Hepatocyte (in vitro differentiated cells): Measurements from ENCODE around the gene RPS3A. TPM values are rescaled to one million over a fixed set of nuclear protein-coding genes. Genes with fewer than 3 reads are reported as not detected.
"Not testable (repeated sequence)": the region's sequence is repeated elsewhere in the genome, so short reads cannot be mapped to it uniquely, and the experiment has no call there.

ENCODE experiments used
- DNase-seq: peaks from one replicate; pipeline ENCODE4 v3.0.0-alpha.2; 2016; ENCODE audit warnings: low spot score
- H2AFZ ChIP-seq: fragments of 200-600 bp; sonication (generic); 2 replicates; pipeline ENCODE4 v1.6.0; 2016; ENCODE audit warnings: antibody characterized with exemption, mild to moderate bottlenecking
- H3K27ac ChIP-seq: fragments of 200-600 bp; sonication (generic); 2 replicates; pipeline ENCODE4 v1.5.1; 2016; ENCODE audit warnings: mild to moderate bottlenecking
- H3K27me3 ChIP-seq: fragments of 200-600 bp; sonication (generic); 2 replicates; pipeline ENCODE4 v1.6.1; 2016
- H3K36me3 ChIP-seq: fragments of 200-600 bp; sonication (generic); replicated peaks from 2 replicates; pipeline ENCODE4 v1.5.1; 2016; ENCODE audit warnings: low read depth; ENCODE audit not compliant: insufficient read depth
- H3K4me1 ChIP-seq: fragments of 200-600 bp; sonication (generic); 2 replicates; pipeline ENCODE4 v1.5.1; 2016; ENCODE audit warnings: mild to moderate bottlenecking, moderate library complexity; ENCODE audit not compliant: insufficient read depth
- H3K4me2 ChIP-seq: fragments of 200-600 bp; sonication (generic); 2 replicates; pipeline ENCODE4 v1.6.0; 2016
- H3K4me3 ChIP-seq: fragments of 200-600 bp; sonication (generic); 2 replicates; pipeline ENCODE4 v1.5.1; 2016; ENCODE audit warnings: mild to moderate bottlenecking
- H3K79me2 ChIP-seq: fragments of 200-600 bp; sonication (generic); 2 replicates; pipeline ENCODE4 v1.6.0; 2017; ENCODE audit warnings: mild to moderate bottlenecking
- H3K9me2 ChIP-seq: fragments of 200-600 bp; sonication (generic); replicated peaks from 2 replicates; pipeline ENCODE4 v1.6.0; 2017; ENCODE audit warnings: mild to moderate bottlenecking; ENCODE audit not compliant: insufficient read depth
- H3K9me3 ChIP-seq: fragments of 200-600 bp; sonication (generic); 2 replicates; pipeline ENCODE4 v1.5.1; 2016; ENCODE audit warnings: low read depth, mild to moderate bottlenecking
- H4K20me1 ChIP-seq: fragments of 200-600 bp; sonication (generic); 2 replicates; pipeline ENCODE4 v1.6.0; 2016; ENCODE audit warnings: mild to moderate bottlenecking; ENCODE audit not compliant: insufficient read depth, poor library complexity, severe bottlenecking
- EZH2 ChIP-seq: fragments of 200-600 bp; sonication (generic); IDR thresholded peaks from 2 replicates; pipeline ENCODE4 v1.6.1; 2016; ENCODE audit warnings: antibody characterized with exemption, mild to moderate bottlenecking, borderline replicate concordance
- EZH2phosphoT487 ChIP-seq: fragments of 200-600 bp; sonication (generic); IDR thresholded peaks from one replicate; pipeline ENCODE4 v1.6.1; 2018; ENCODE audit warnings: antibody characterized with exemption, mild to moderate bottlenecking, low read depth, moderate library complexity; ENCODE audit not compliant: unreplicated experiment, severe bottlenecking
- WGBS: methylation state at CpG from one replicate; pipeline ENCODE4 v1.1.6; 2016; ENCODE audit warnings: low lambda C conversion rate; ENCODE audit errors: missing lambda C conversion rate; 5-methylcytosine and 5-hydroxymethylcytosine counted together
- polyA plus RNA-seq: library from polyadenylated mRNA; unstranded; fragments of >200 nt; fragmentation: Nextera tagmentation; extraction: Ambion mirVana; gene quantifications from 2 replicates; pipeline ENCODE4 v1.2.1, GENCODE V29; 2016
- total RNA-seq: library from RNA; depleted of rRNA; stranded (reverse); fragments of >200 nt; gene quantifications from 2 replicates; pipeline ENCODE4 v1.2.3, GENCODE V29; 2014
- TF ChIP-seq, protein P1 (sequence below): fragments of 200-600 bp; sonication (generic); IDR thresholded peaks from 2 replicates; pipeline ENCODE4 v1.5.1; 2016; ENCODE audit warnings: antibody characterized with exemption, mild to moderate bottlenecking; ENCODE audit not compliant: poor library complexity

RPS3A gene
- total and polyA plus RNA-seq, 2 experiments from 2014 or later = 755 to 4,013 TPM

DNA sequence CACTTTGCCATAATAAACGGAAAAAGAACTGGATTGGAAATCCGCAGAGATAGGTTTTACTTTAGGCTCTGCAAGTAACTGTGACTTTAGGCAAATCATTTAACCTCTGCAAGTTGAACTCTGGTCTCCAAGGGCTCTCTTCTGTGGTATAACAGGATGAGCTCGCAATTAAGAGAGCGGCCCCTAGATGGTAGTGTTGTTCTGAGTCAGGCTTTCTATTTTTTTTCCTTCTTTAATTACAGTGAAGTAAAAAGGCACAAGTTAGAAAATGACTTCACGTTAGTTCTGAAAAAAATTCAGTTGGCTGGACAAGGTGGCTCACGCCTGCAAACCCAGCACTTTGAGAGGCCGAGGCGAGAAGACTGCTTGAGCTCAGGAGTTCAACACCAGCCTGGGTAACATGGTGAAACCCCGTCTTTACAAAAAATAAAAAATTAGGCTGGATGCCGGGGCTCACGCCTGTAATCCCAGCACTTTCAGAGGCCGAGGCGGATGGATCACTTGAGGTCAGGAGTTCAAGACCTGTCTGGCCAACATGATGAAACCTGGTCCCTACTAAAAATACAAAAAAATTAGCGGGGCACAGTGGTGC is 18.0 kb downstream of the RPS3A start:
- H3K9me3 ChIP-seq = no peaks in the 10 kb centered on the region
- no peaks in the 10 kb centered on the region for H3K79me2 ChIP-seq
- no peak overlapping the region for H3K27ac ChIP-seq
- DNase-seq = peak; percentile 82
- H3K9me2 ChIP-seq = no peaks in the 10 kb centered on the region
- H4K20me1 ChIP-seq = no peaks in the 10 kb centered on the region
- H3K27me3 ChIP-seq = no peaks in the 10 kb centered on the region
- H3K4me1 ChIP-seq = no peaks in the 10 kb centered on the region
- no peak overlapping the region for H3K4me3 ChIP-seq
- H2AFZ ChIP-seq = no peak overlapping the region
- no peaks in the 10 kb centered on the region for H3K36me3 ChIP-seq
- no peak overlapping the region for H3K4me2 ChIP-seq
- WGBS = 42% methylated on average over 14 of the region's 14 CpGs
- no peak for TF ChIP-seq EZH2phosphoT487
- TF ChIP-seq, protein P1, sequence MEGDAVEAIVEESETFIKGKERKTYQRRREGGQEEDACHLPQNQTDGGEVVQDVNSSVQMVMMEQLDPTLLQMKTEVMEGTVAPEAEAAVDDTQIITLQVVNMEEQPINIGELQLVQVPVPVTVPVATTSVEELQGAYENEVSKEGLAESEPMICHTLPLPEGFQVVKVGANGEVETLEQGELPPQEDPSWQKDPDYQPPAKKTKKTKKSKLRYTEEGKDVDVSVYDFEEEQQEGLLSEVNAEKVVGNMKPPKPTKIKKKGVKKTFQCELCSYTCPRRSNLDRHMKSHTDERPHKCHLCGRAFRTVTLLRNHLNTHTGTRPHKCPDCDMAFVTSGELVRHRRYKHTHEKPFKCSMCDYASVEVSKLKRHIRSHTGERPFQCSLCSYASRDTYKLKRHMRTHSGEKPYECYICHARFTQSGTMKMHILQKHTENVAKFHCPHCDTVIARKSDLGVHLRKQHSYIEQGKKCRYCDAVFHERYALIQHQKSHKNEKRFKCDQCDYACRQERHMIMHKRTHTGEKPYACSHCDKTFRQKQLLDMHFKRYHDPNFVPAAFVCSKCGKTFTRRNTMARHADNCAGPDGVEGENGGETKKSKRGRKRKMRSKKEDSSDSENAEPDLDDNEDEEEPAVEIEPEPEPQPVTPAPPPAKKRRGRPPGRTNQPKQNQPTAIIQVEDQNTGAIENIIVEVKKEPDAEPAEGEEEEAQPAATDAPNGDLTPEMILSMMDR = peak; percentile 87

DNA sequence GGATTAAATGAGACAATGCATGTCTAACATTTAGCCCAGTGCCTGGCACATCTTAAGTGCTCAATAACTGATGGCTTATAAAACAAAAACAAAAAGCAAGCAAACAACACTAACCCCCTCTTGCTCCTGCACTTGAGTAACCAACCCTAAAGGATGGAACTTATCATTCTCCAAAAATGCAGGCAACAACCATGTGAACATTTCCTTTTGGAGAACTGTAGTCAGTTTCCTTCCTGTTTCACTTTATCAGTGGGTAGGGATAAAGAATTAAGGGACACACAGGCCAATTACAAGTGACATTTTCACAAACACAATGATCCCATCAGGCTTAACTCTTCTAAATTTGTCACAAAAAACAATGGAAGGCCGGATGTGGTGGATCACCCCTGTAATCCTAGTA is 30.4 kb downstream of the RPS3A start:
- Histone ChIP-seq H3K4me2 (no peak overlapping the region), H3K79me2 (no peaks in the 10 kb centered on the region), H3K9me2 (no peaks in the 10 kb centered on the region), H3K4me1 (no peaks in the 10 kb centered on the region), H3K9me3 (no peaks in the 10 kb centered on the region), H3K36me3 (no peaks in the 10 kb centered on the region), H3K27ac (no peak overlapping the region), H3K4me3 (no peak overlapping the region), H3K27me3 (no peaks in the 10 kb centered on the region), H2AFZ (no peak overlapping the region), H4K20me1 (no peaks in the 10 kb centered on the region)
- TF ChIP-seq EZH2phosphoT487 (no peak), EZH2 (no peak)
- TF ChIP-seq, protein P1 = no peak
- no peak for DNase-seq
- WGBS = 64% methylated on average over 1 of the region's 1 CpG

DNA sequence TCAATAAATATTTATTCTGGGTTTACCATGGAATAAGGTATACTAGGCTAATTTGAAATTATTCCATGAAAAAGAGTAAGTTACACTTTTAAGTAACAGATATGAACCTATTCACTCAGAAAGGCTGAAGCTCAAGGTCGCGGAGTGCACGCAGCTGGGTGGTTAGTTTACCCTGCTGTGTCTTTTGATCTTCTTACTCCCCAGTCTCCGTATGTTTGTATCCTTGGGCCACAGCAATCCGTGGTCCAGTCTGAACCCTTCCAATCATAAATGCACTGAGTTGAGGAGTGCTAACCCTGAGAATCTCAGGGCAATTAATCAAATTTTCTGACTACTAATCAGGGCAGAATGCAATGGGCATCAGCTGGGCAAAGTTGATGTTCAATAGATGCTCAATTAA is 33.9 kb downstream of the RPS3A start:
- Histone ChIP-seq H3K4me2 (no peak overlapping the region), H3K9me2 (no peaks in the 10 kb centered on the region), H3K79me2 (no peaks in the 10 kb centered on the region), H3K36me3 (no peaks in the 10 kb centered on the region), H4K20me1 (no peaks in the 10 kb centered on the region), H3K27me3 (no peaks in the 10 kb centered on the region), H3K4me3 (no peak overlapping the region), H3K27ac (no peak overlapping the region), H3K4me1 (no peaks in the 10 kb centered on the region), H3K9me3 (no peaks in the 10 kb centered on the region), H2AFZ (no peak overlapping the region)
- TF ChIP-seq EZH2 (no peak), EZH2phosphoT487 (no peak)
- no peak for DNase-seq
- 84% methylated on average over 5 of the region's 5 CpGs for WGBS

DNA sequence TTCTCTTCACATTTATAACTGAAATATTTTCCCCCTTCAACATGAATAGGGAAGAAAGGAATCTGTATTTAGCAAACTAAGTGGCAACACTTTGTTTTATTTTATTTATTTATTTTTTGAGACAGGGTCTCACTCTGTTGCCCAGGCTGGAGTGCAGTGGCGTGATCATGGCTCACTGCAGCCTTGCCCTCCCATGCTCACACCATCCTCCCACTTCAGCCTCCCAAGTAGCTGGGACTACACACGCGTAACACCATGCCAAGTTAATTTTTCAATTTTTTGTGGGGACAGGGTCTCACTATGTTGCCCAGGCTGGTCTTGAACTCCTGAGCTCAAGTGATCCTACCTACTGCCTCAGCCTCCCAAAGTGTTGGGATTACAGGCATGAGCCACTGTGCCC is 36.6 kb downstream of the RPS3A start:
- H3K4me3 ChIP-seq, H3K4me2 ChIP-seq, H3K36me3 ChIP-seq, H3K27me3 ChIP-seq, H3K79me2 ChIP-seq, H2AFZ ChIP-seq, H4K20me1 ChIP-seq, H3K4me1 ChIP-seq, H3K27ac ChIP-seq, H3K9me3 ChIP-seq, DNase-seq, H3K9me2 ChIP-seq: not testable (repeated sequence)
- 100% methylated on average over 3 of the region's 3 CpGs for WGBS
